GM18951 (cell line): ENCODE measurements around the gene ST3GAL6.

ENCODE experiments used
- POLR2A ChIP-seq: IDR thresholded peaks from 4 replicates; pipeline ENCODE4 v1.6.1; 2011; ENCODE audit warnings: mild to moderate bottlenecking; ENCODE audit not compliant: insufficient read length, insufficient read depth; ENCODE audit errors: extremely low read depth
- in situ Hi-C: fragments of 300-500 bp; cut with MboI; formaldehyde crosslinking; loops from one replicate; pipeline ENCODE4 v1.12.0; 2022; ENCODE audit warnings: low sequenced_read_pairs, mixed read lengths, inconsistent platforms; ENCODE audit not compliant: unreplicated experiment

ST3GAL6 gene

GRCh38 chr3:98750276-98750919 is 12.7 kb upstream of the ST3GAL6 start:
- TF ChIP-seq POLR2A, result no peak
- in situ Hi-C loops, result no loop called here

GRCh38 chr3:98754483-98754882 is 8.7 kb upstream of the ST3GAL6 start:
- in situ Hi-C loops, result no loop called here

GRCh38 chr3:98755601-98756000 is 7.5 kb upstream of the ST3GAL6 start:
- in situ Hi-C loops, result no loop called here
- no peak for TF ChIP-seq POLR2A

More at GRCh38 chr3:98754483-98754882, 8.7 kb upstream of the ST3GAL6 start:
- no peak for TF ChIP-seq POLR2A

GRCh38 chr3:98759629-98760028 is 3.5 kb upstream of the ST3GAL6 start:
- no peak for TF ChIP-seq POLR2A
- in situ Hi-C loops, result no loop called here

- no peak for TF ChIP-seq POLR2A
Measured at GRCh38 chr3:98761643-98762229, 1.4 kb upstream of the ST3GAL6 start.

GRCh38 chr3:98763819-98764418 is 779 bp downstream of the ST3GAL6 start:
- in situ Hi-C loops, result no loop called here
- TF ChIP-seq POLR2A, result no peak

More at GRCh38 chr3:98761643-98762229, 1.4 kb upstream of the ST3GAL6 start:
- in situ Hi-C loops, result no loop called here

DNA sequence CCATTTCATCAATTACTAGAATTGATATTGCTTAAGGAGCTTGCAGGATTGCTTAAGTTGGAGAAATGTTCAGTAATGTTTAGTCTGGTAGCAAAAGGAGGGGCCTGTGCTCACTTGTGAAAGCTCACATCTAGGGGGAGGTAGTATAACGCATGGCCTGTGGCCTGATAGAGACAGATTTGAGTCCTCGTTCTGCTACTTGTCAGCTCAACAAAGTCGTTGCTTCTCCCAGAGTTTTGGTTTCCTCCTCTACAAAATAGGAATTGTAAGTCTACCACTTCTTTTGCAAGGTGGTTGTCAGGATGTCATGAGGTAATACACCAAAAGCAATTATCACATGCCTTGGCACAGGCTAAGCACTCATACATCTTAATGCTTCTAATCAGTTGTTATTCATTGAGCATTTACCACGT is 1.3 kb downstream of the ST3GAL6 start:
- in situ Hi-C loops, result no loop called here
- no peak for TF ChIP-seq POLR2A

DNA sequence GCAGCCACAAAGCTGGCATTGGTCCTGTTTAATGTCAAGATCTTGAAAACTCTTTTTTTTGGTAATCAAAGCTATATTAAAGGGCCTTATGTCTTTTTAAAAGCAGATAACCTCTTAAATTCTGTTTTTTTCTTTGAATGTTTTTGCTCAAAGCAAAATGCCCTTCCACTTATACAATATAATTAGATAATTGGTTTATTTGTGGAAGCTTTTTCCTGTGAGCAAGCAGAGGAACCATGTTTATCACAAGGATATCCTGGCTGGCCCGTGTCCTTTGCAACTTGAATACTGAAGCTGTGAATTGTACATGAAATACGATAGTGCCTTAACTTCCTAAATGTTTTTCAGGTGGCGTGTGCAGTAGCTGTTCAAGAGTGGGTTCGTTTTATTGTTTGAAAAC is 2.6 kb downstream of the ST3GAL6 start:
- in situ Hi-C loops, result no loop called here
- no peak for TF ChIP-seq POLR2A

- in situ Hi-C loops, result no loop called here
- no peak for TF ChIP-seq POLR2A
Measured at GRCh38 chr3:98766924-98767323, 3.8 kb downstream of the ST3GAL6 start.

GRCh38 chr3:98768961-98769360 is 5.8 kb downstream of the ST3GAL6 start:
- TF ChIP-seq POLR2A, result no peak
- in situ Hi-C loops, result no loop called here

GRCh38 chr3:98769448-98769847 is 6.3 kb downstream of the ST3GAL6 start:
- no peak for TF ChIP-seq POLR2A
- in situ Hi-C loops, result no loop called here

GRCh38 chr3:98770261-98771039 is 7.3 kb downstream of the ST3GAL6 start:
- in situ Hi-C loops, result no loop called here
- TF ChIP-seq POLR2A, result no peak

DNA sequence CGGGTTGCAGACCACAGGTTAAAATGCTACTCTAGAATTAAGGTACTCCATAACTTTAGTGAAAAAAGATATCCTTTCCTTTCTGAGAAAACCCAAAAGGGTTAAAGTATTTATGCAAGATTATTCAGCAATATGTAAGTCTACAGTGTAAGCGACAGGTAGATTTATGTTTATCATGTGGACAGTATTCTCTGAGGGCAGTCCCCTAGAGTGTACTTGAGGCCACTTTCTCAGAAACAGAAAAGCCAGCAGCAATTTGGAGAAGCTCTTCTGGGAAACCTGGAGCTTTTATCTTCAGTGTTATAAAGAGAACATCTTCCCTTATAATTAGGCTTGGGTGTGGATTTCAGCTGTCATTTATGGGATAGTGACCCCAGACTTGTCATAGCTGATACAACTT is 8.9 kb downstream of the ST3GAL6 start:
- in situ Hi-C loops, result no loop called here
- TF ChIP-seq POLR2A, result no peak
